AG04449 (cell line): ENCODE data around the gene MDP1.
A peak's percentile ranks its signal among the peaks of the same experiment; 100 is the strongest.

Experiments used
- CTCF ChIA-PET: fragments of 350-600 bp; formaldehyde crosslinking; extraction: SDS; loops from one replicate; lab custom pipeline; 2021; ENCODE audit warnings: antibody characterized with exemption; lab: Yijun Ruan, JAX
- POLR2A ChIA-PET: fragments of 400-600, 350-600 bp; formaldehyde crosslinking; extraction: SDS; loops from one replicate; lab custom pipeline; 2020; ENCODE audit warnings: antibody characterized with exemption, inconsistent platforms; lab: Yijun Ruan, JAX
- DNase-seq: peaks from one replicate; pipeline ENCODE4 v3.0.0-alpha.2; 2010; ENCODE audit warnings: low read depth, low spot score
- H3K4me3 ChIP-seq: 2 replicates; pipeline ENCODE4 v1.5.1; 2011; ENCODE audit warnings: low read depth, mild to moderate bottlenecking, control low read depth, low read length
- CTCF ChIP-seq: IDR thresholded peaks from one replicate; pipeline ENCODE4 v1.5.1; 2011; ENCODE audit warnings: mild to moderate bottlenecking, moderate library complexity, low read length, control low read depth, inconsistent platforms; ENCODE audit not compliant: insufficient read depth; ENCODE audit errors: missing control alignments

Gene MDP1

GRCh38 chr14:24172261-24172860 lies 43.5 kb downstream of the MDP1 start:
- H3K4me3 ChIP-seq: peak overlapping the region; percentile 45
- DNase-seq: no peak
- ChIA-PET POLR2A (interaction anchor here (1.5 kb wide), 1 partner anchor 10 kb away, joined by 5 read pairs; the partner anchor contains the start of gene IRF9), CTCF (interaction anchor here (0.6 to 2.5 kb wide), 2 partner anchors 12 to 22 kb away, joined by 3 to 23 read pairs; partner anchors contain the start of gene IRF9)
- TF ChIP-seq CTCF: no peak

- peak within 1 kb of the TSS; percentile 45 for H3K4me3 ChIP-seq
- ChIA-PET POLR2A (no interaction called here), CTCF (interaction anchor here (0.6 to 3.0 kb wide), 3 partner anchors 10 to 21 kb away, joined by 3 to 23 read pairs (median 22); partner anchors contain the start of gene IRF9)
- no peak for TF ChIP-seq CTCF
- DNase-seq: no peak
These were observed 44.2 kb downstream of the MDP1 start, which contains the start of gene REC8 for GRCh38 chr14:24171422-24172260. TSS of gene REC8 (plus strand) at chr14:24172080. CDS start at chr14:24172553, 473 bp downstream.

GRCh38 chr14:24167469-24168114 lies 48.3 kb downstream of the MDP1 start:
- no peak for TF ChIP-seq CTCF
- no peak for DNase-seq
- no peak overlapping the region for H3K4me3 ChIP-seq
- ChIA-PET POLR2A (interaction anchor here (1.0 kb wide), 1 partner anchor 21 kb away, joined by 3 read pairs; the partner anchor contains the start of gene PSME2), CTCF (no interaction called here)

GRCh38 chr14:24165785-24166184 lies 50.1 kb downstream of the MDP1 start:
- CTCF ChIA-PET: interaction anchor here (0.9 to 2.1 kb wide), 2 partner anchors 8 to 142 kb away, joined by 3 to 5 read pairs; partner anchors contain the start of gene CIDEB
- DNase-seq: no peak
- TF ChIP-seq CTCF: no peak
- no peak overlapping the region for H3K4me3 ChIP-seq
- POLR2A ChIA-PET: no interaction called here

GRCh38 chr14:24164518-24164991 lies 51.3 kb downstream of the MDP1 start:
- no peak for TF ChIP-seq CTCF
- no peak overlapping the region for H3K4me3 ChIP-seq
- CTCF ChIA-PET: interaction anchor here (1.0 to 2.1 kb wide), 3 partner anchors 23 to 144 kb away, joined by 3 to 5 read pairs (median 4); partner anchors contain the start of genes CIDEB and EMC9
- DNase-seq: no peak
- POLR2A ChIA-PET: no interaction called here
